Adrenal gland (tissue), 5 donors: Measurements from ENCODE around the gene SMS.

Source experiments
- POLR2A ChIP-seq, 2 donors: fragments of 450-650 bp; IDR thresholded peaks; one replicate each; pipeline ENCODE4 v1.6.1; 2017; ENCODE audit warnings: antibody characterized with exemption in 2 of 2, mild to moderate bottlenecking in 2 of 2, moderate library complexity in 1 of 2
- TF ChIP-seq, protein P1 (sequence below), 6 experiments: fragments of 450-650 bp in 4 of 6; fragments of 200-600 bp in 2 of 6; sonication (generic) in 1 of 6; IDR thresholded peaks; 1 replicate in 5 of 6; 2 replicates in 1 of 6; pipeline versions ENCODE4 v1.5.1 to v1.8.0; 2016 to 2021; ENCODE audit warnings: antibody characterized with exemption in 6 of 6, mild to moderate bottlenecking in 2 of 6, moderate library complexity in 1 of 6
- donor health status: DM: no; HTN: no; CAD: no.

DNA sequence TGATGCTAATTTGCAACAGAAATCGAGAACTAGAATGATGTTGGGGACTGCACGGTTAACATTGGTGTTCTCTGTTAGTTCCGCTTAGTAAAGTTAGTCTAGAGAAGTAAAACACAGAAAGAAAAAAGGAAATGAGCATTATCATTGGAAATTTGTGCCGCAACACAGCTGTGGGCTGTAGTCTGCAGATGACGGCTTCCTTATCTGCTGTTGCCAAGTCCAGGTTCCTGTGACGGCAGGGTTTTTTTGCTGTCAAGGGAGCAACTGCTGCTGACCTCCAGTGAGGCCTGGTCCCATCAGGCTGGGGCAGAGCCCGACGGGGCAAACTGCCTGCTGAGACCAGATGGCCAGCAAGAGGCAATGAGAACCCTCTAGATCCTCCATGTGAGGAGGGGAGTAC lies 52.8 kb downstream of the SMS start:
- TF ChIP-seq, protein P1, sequence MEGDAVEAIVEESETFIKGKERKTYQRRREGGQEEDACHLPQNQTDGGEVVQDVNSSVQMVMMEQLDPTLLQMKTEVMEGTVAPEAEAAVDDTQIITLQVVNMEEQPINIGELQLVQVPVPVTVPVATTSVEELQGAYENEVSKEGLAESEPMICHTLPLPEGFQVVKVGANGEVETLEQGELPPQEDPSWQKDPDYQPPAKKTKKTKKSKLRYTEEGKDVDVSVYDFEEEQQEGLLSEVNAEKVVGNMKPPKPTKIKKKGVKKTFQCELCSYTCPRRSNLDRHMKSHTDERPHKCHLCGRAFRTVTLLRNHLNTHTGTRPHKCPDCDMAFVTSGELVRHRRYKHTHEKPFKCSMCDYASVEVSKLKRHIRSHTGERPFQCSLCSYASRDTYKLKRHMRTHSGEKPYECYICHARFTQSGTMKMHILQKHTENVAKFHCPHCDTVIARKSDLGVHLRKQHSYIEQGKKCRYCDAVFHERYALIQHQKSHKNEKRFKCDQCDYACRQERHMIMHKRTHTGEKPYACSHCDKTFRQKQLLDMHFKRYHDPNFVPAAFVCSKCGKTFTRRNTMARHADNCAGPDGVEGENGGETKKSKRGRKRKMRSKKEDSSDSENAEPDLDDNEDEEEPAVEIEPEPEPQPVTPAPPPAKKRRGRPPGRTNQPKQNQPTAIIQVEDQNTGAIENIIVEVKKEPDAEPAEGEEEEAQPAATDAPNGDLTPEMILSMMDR (IDR thresholded peaks at IDR 0.05), result no peak
- TF ChIP-seq POLR2A (IDR thresholded peaks at IDR 0.05), result no peak
